ENCODE data around the gene PXN.
"Not testable (repeated sequence)": the region's sequence is repeated elsewhere in the genome, so short reads cannot be mapped to it uniquely, and the experiment has no call there.

PXN gene

GRCh38 chr12:120224304-120225199 lies 41.0 kb downstream of the PXN start:
- DNase-seq, result peak; percentile 92

GRCh38 chr12:120223458-120224303 lies 41.8 kb downstream of the PXN start:
- DNase-seq, result no peak

GRCh38 chr12:120222288-120222832 lies 43.2 kb downstream of the PXN start:
- DNase-seq, result no peak

GRCh38 chr12:120221576-120221900 lies 44.0 kb downstream of the PXN start:
- DNase-seq, result no peak

- DNase-seq, result no peak
These were observed 44.5 kb downstream of the PXN start for GRCh38 chr12:120220838-120221575.

GRCh38 chr12:120218680-120219606 lies 46.6 kb downstream of the PXN start:
- no peak for DNase-seq

GRCh38 chr12:120216742-120217605 lies 48.6 kb downstream of the PXN start:
- DNase-seq, result no peak

- DNase-seq, result no peak
These were observed 49.5 kb downstream of the PXN start for GRCh38 chr12:120215766-120216735.

- no peak for DNase-seq
These were observed 50.2 kb downstream of the PXN start for GRCh38 chr12:120215357-120215735.

GRCh38 chr12:120214626-120215356 lies 50.7 kb downstream of the PXN start:
- no peak for DNase-seq

- DNase-seq, result no peak
These were observed 51.8 kb downstream of the PXN start for GRCh38 chr12:120213758-120214157.

GRCh38 chr12:120213182-120213581 lies 52.3 kb downstream of the PXN start:
- not testable (repeated sequence) for DNase-seq

GRCh38 chr12:120212301-120212700 lies 53.2 kb downstream of the PXN start:
- DNase-seq, result no peak

GRCh38 chr12:120211904-120212283 lies 53.6 kb downstream of the PXN start:
- no peak for DNase-seq

GRCh38 chr12:120211243-120211903 lies 54.2 kb downstream of the PXN start:
- no peak for DNase-seq

GRCh38 chr12:120209851-120210250 lies 55.7 kb downstream of the PXN start:
- no peak for DNase-seq

GRCh38 chr12:120207227-120207626 lies 58.3 kb downstream of the PXN start:
- no peak for DNase-seq

- DNase-seq, result not testable (repeated sequence)
These were observed 58.7 kb downstream of the PXN start for GRCh38 chr12:120206781-120207180.

Measured in DMS79 treated with DMSO at 0.1 percent for 48 hours (cell line).